Osteocyte (in vitro differentiated cells): ENCODE measurements around the gene MRPL24. TPM values are rescaled to one million over a fixed set of nuclear protein-coding genes. Genes with fewer than 3 reads are reported as not detected.

Experiments used
- DNase-seq: peaks from one replicate; pipeline ENCODE4 v3.0.0; 2021; ENCODE audit warnings: mixed read lengths; ENCODE audit not compliant: unreplicated experiment; ENCODE audit errors: extremely low spot score
- H3K27ac Mint-ChIP-seq: one replicate; pipeline ENCODE4 v1.8.0; 2021; ENCODE audit warnings: mild to moderate bottlenecking, mixed read lengths; ENCODE audit not compliant: unreplicated experiment
- H3K27me3 Mint-ChIP-seq: one replicate; pipeline ENCODE4 v1.8.0; 2021; ENCODE audit warnings: mixed read lengths; ENCODE audit not compliant: unreplicated experiment
- H3K36me3 Mint-ChIP-seq: one replicate; pipeline ENCODE4 v1.8.0; 2021; ENCODE audit warnings: mixed read lengths; ENCODE audit not compliant: unreplicated experiment
- H3K4me1 Mint-ChIP-seq: one replicate; pipeline ENCODE4 v1.8.0; 2021; ENCODE audit warnings: mixed read lengths; ENCODE audit not compliant: unreplicated experiment
- H3K4me3 Mint-ChIP-seq: one replicate; pipeline ENCODE4 v1.8.0; 2021; ENCODE audit warnings: mild to moderate bottlenecking, moderate library complexity, mixed read lengths; ENCODE audit not compliant: unreplicated experiment
- H3K9me3 Mint-ChIP-seq: one replicate; pipeline ENCODE4 v1.8.0; 2021; ENCODE audit warnings: mixed read lengths; ENCODE audit not compliant: unreplicated experiment
- CTCF ChIP-seq: fragments of 200-600 bp; sonication (generic); IDR thresholded peaks from 2 replicates; pipeline ENCODE4 v1.5.0; 2021; ENCODE audit warnings: antibody characterized with exemption, mild to moderate bottlenecking, moderate library complexity
- total RNA-seq: library from RNA; stranded (reverse); gene quantifications from 2 replicates; pipeline ENCODE4 v1.2.1, GENCODE V29; 2021

MRPL24 gene
- total RNA-seq, 1 donor from 2014 or later, result 52.6 TPM

GRCh38 chr1:156781585-156782186 is 40.8 kb upstream of the MRPL24 start:
- Mint-ChIP-seq H3K9me3 (no peaks in the 10 kb centered on the region), H3K27me3 (no peaks in the 10 kb centered on the region), H3K36me3 (peaks cover 5% of the 10 kb centered on the region), H3K27ac (no peak overlapping the region), H3K4me1 (peaks cover 8% of the 10 kb centered on the region), H3K4me3 (no peak overlapping the region)
- no peak for TF ChIP-seq CTCF
- DNase-seq, result no peak

- DNase-seq, result no peak
- TF ChIP-seq CTCF, result no peak
- H3K9me3 Mint-ChIP-seq, result no peaks in the 10 kb centered on the region
- no peak overlapping the region for H3K4me3 Mint-ChIP-seq
- H3K36me3 Mint-ChIP-seq, result peaks cover 9% of the 10 kb centered on the region
- peak overlapping the region; percentile 25 for H3K27ac Mint-ChIP-seq
- no peaks in the 10 kb centered on the region for H3K27me3 Mint-ChIP-seq
- H3K4me1 Mint-ChIP-seq, result peaks cover 19% of the 10 kb centered on the region
Observed at GRCh38 chr1:156777573-156777972, 36.7 kb upstream of the MRPL24 start.

GRCh38 chr1:156776942-156777341 is 36.1 kb upstream of the MRPL24 start:
- no peak overlapping the region for H3K4me3 Mint-ChIP-seq
- H3K36me3 Mint-ChIP-seq, result peaks cover 8% of the 10 kb centered on the region
- H3K4me1 Mint-ChIP-seq, result peaks cover 25% of the 10 kb centered on the region
- no peak for TF ChIP-seq CTCF
- no peaks in the 10 kb centered on the region for H3K9me3 Mint-ChIP-seq
- DNase-seq, result no peak
- H3K27ac Mint-ChIP-seq, result peak overlapping the region; percentile 25
- no peaks in the 10 kb centered on the region for H3K27me3 Mint-ChIP-seq

GRCh38 chr1:156775799-156776198 is 34.9 kb upstream of the MRPL24 start:
- Mint-ChIP-seq H3K27ac (no peak overlapping the region), H3K9me3 (no peaks in the 10 kb centered on the region), H3K36me3 (peaks cover 8% of the 10 kb centered on the region), H3K4me3 (no peak overlapping the region), H3K4me1 (peaks cover 28% of the 10 kb centered on the region), H3K27me3 (no peaks in the 10 kb centered on the region)
- no peak for TF ChIP-seq CTCF
- no peak for DNase-seq

GRCh38 chr1:156773607-156774006 is 32.7 kb upstream of the MRPL24 start:
- H3K36me3 Mint-ChIP-seq, result peaks cover 11% of the 10 kb centered on the region
- no peak overlapping the region for H3K4me3 Mint-ChIP-seq
- DNase-seq, result no peak
- H3K27me3 Mint-ChIP-seq, result no peaks in the 10 kb centered on the region
- no peak for TF ChIP-seq CTCF
- peaks cover 48% of the 10 kb centered on the region for H3K4me1 Mint-ChIP-seq
- no peaks in the 10 kb centered on the region for H3K9me3 Mint-ChIP-seq
- H3K27ac Mint-ChIP-seq, result peak overlapping the region; percentile 16
